Glutamatergic neuron (in vitro differentiated cells): ENCODE results near the gene MAEA. TPM values are rescaled to one million over a fixed set of nuclear protein-coding genes. Genes with fewer than 3 reads are reported as not detected.

Experiments
- DNase-seq: peaks from one replicate; pipeline ENCODE4 v3.0.0; 2022
- H3K27ac Mint-ChIP-seq: one replicate; pipeline ENCODE4 v1.8.0; 2020; ENCODE audit warnings: mild to moderate bottlenecking, mixed read lengths, inconsistent platforms; ENCODE audit not compliant: unreplicated experiment
- H3K27me3 Mint-ChIP-seq: one replicate; pipeline ENCODE4 v1.8.0; 2020; ENCODE audit warnings: mild to moderate bottlenecking, moderate library complexity, mixed read lengths, inconsistent platforms; ENCODE audit not compliant: unreplicated experiment
- H3K36me3 Mint-ChIP-seq: one replicate; pipeline ENCODE4 v1.8.0; 2020; ENCODE audit warnings: mild to moderate bottlenecking, mixed read lengths, inconsistent platforms; ENCODE audit not compliant: unreplicated experiment
- H3K4me1 Mint-ChIP-seq: one replicate; pipeline ENCODE4 v1.8.0; 2020; ENCODE audit warnings: mild to moderate bottlenecking, low read depth, mixed read lengths, inconsistent platforms; ENCODE audit not compliant: unreplicated experiment
- H3K4me3 Mint-ChIP-seq: one replicate; pipeline ENCODE4 v1.8.0; 2020; ENCODE audit warnings: mild to moderate bottlenecking, mixed read lengths, inconsistent platforms; ENCODE audit not compliant: unreplicated experiment
- H3K9me3 Mint-ChIP-seq: one replicate; pipeline ENCODE4 v1.8.0; 2020; ENCODE audit warnings: mild to moderate bottlenecking, moderate library complexity, mixed read lengths, inconsistent platforms; ENCODE audit not compliant: unreplicated experiment
- CTCF ChIP-seq: fragments of 200-600 bp; sonication (generic); IDR thresholded peaks from one replicate; pipeline ENCODE4 v1.5.0; 2021; ENCODE audit not compliant: partially characterized antibody, unreplicated experiment
- total RNA-seq: library from RNA; stranded (reverse); fragmentation: NEBNext Ultra II Directional; extraction: Animal tissue kit (Norgen Biotek cat#: 25700); gene quantifications from one replicate; pipeline ENCODE4 v1.2.1, GENCODE V29; 2021; ENCODE audit not compliant: unreplicated experiment

MAEA gene
- total RNA-seq, 1 donor from 2014 or later = 77.2 TPM

- Mint-ChIP-seq H3K27me3 (peaks cover 5% of the 10 kb centered on the region), H3K9me3 (peaks cover 8% of the 10 kb centered on the region), H3K36me3 (peaks cover 10% of the 10 kb centered on the region), H3K4me1 (no peaks in the 10 kb centered on the region), H3K4me3 (no peak overlapping the region), H3K27ac (peak overlapping the region; percentile 22)
- no peak for DNase-seq
- TF ChIP-seq CTCF = no peak
Measured at GRCh38 chr4:1337376-1337831, 47.7 kb downstream of the MAEA start.

- Mint-ChIP-seq H3K27me3 (peaks cover 6% of the 10 kb centered on the region), H3K27ac (no peak overlapping the region), H3K4me1 (no peaks in the 10 kb centered on the region), H3K4me3 (no peak overlapping the region), H3K36me3 (peaks cover 10% of the 10 kb centered on the region), H3K9me3 (peaks cover 8% of the 10 kb centered on the region)
- DNase-seq = no peak
- no peak for TF ChIP-seq CTCF
Measured at GRCh38 chr4:1337951-1338751, 48.5 kb downstream of the MAEA start.

- Mint-ChIP-seq H3K4me3 (no peak overlapping the region), H3K27ac (no peak overlapping the region), H3K36me3 (peaks cover 10% of the 10 kb centered on the region), H3K27me3 (peaks cover 6% of the 10 kb centered on the region), H3K9me3 (peaks cover 8% of the 10 kb centered on the region), H3K4me1 (no peaks in the 10 kb centered on the region)
- TF ChIP-seq CTCF = no peak
- DNase-seq = no peak
Measured at GRCh38 chr4:1338752-1339414, 49.2 kb downstream of the MAEA start.

- DNase-seq = no peak
- Mint-ChIP-seq H3K9me3 (peaks cover 8% of the 10 kb centered on the region), H3K4me3 (no peak overlapping the region), H3K36me3 (peaks cover 10% of the 10 kb centered on the region), H3K4me1 (peaks cover under 1% of the 10 kb centered on the region), H3K27me3 (peaks cover 6% of the 10 kb centered on the region), H3K27ac (no peak overlapping the region)
- TF ChIP-seq CTCF = no peak
Measured at GRCh38 chr4:1339489-1339888, 49.8 kb downstream of the MAEA start.

- Mint-ChIP-seq H3K4me1 (peaks cover 7% of the 10 kb centered on the region), H3K4me3 (no peak overlapping the region), H3K36me3 (peaks cover 10% of the 10 kb centered on the region), H3K9me3 (peaks cover 10% of the 10 kb centered on the region), H3K27me3 (peaks cover 5% of the 10 kb centered on the region), H3K27ac (no peak overlapping the region)
- no peak for TF ChIP-seq CTCF
- no peak for DNase-seq
Measured at GRCh38 chr4:1340181-1340747, 50.6 kb downstream of the MAEA start.
